GM18858 (cell line): ENCODE measurements around the gene BBC3.

ENCODE experiments used
- ATAC-seq: cut with Tn5 transposase; IDR thresholded peaks from one replicate; pipeline ENCODE4 v1.9.1; 2021; ENCODE audit not compliant: unreplicated experiment

The BBC3 gene

GRCh38 chr19:47200530-47200929, 30.5 kb downstream of the BBC3 start:
- ATAC-seq: no peak

DNA sequence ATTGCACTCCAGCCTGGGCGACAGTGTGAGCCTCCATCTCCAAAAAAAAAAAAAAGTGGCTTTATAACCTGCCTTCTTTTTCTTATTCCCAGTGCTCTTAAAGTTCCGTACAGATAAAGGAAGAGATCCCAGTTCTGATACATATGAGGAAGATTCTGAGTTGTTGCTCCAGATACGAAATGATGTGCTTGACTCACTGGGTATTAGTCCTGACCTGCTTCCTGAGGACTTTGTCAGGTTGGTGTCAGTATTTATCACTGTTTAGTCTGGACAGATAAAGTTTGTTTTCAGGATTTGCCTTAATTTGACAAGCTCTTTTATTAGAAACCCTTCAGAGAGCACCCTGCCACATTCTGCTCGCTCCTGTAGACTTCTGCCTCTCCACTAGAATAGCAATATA, 33.9 kb downstream of the BBC3 start:
- ATAC-seq: no peak

GRCh38 chr19:47195434-47195833, 35.6 kb downstream of the BBC3 start:
- no peak for ATAC-seq

- no peak for ATAC-seq
These were observed 40.8 kb downstream of the BBC3 start for GRCh38 chr19:47190167-47190727.

GRCh38 chr19:47188507-47189033, 42.4 kb downstream of the BBC3 start:
- no peak for ATAC-seq

GRCh38 chr19:47187797-47188196, 43.2 kb downstream of the BBC3 start:
- no peak for ATAC-seq

DNA sequence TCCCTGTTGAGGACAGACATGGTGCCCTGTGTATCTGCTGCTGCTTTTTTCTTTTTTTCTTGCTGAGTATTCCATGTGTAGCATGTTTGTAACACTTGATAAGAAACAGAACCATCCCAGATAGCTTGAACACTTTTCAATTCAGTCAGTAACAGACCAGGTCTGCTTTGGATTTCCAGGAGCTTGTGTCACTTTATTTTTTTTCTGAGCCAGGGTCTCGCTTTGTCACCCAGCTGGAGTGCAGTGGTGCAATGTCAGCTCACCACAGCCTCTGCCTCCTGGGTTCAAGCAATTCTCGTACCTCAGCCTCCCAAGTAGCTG, 43.7 kb downstream of the BBC3 start:
- no peak for ATAC-seq

DNA sequence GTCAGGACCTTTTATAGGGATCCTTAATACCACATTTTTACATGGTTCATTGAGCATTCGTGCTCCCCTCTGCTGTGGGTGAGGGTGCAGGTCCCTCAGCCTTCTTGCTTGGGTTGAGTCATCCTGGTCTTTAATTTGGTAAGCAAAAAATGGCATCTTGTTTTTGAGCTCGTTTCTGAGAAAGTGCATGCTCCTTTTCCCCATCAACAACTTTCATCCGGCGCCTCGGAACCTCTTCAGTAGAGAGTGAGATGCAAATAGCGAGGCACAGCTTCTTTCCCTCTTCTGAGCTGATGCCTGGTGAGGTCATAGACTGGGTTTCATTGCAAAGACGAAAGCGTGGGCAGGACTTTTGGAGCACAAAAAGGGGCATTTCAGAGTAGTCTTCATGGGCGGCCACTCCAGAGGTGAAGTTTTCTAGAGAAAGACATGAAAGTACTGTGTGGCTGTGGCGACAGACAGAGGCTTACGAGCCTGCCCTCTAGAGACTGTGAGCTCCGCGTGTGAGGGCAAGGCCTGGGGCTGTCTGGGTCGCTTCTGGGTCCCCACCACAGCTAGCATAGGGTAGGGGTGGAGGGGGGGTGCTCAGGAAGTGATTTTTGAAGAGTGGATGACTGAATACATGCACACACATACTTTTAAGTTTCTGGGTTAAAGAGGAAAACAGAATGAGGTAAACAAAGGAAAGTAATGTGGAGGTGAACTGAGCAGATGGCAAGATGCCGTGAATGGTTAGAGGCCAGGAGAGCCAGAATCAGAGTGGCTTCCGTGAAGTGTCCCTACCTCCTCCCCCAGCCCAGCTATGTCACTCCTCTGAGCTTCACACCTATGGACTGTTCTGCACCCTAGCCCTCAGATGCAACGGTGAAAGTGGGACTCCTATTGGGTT, 44.3 kb downstream of the BBC3 start:
- ATAC-seq: peak; percentile 78

DNA sequence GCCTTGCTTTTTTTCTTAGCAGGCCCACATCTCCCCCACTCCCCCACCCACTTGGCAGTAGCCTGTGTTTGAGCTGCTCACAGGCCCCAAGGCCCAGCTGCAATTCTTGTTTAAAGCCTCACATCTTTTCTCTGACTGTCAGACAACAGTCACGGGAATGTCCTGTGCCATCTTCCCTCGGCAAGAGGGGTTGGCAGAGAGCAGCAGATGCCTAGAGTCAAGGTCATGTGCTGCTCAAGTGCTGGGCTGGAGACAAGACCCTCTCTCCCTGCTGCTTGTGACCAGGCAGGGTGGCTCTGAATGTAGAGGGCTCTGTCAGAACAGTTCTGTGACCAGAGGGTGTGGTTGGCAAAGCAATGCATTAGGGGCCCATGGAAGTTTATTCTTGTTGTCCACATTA, 47.4 kb downstream of the BBC3 start:
- ATAC-seq: no peak

GRCh38 chr19:47179653-47180310, 51.2 kb downstream of the BBC3 start:
- no peak for ATAC-seq

DNA sequence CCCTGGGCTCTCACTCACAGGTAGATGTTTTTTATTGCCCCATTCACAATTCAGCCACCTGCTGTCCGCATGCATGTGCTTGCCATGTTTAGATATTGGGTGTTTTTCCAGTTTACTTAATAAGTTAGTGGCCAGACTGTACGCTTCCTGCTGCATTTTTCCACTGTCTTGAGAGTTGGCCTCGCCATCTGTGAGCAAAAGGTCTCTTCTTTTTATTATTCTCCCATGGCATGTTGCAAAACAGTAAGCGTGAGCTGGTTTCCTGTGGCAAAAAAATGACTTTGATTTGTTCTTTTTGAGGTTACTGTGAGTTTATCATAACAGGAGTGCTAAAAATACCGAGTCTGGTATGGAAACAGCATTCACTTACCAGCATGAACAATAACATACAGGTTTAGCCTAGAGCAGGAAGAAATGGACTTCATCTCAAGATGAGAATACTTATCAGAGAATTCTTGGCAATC, 54.3 kb downstream of the BBC3 start:
- ATAC-seq: no peak

- no peak for ATAC-seq
These were observed 54.9 kb downstream of the BBC3 start for GRCh38 chr19:47176071-47176626.

- ATAC-seq: no peak
These were observed 58.1 kb downstream of the BBC3 start for GRCh38 chr19:47172666-47173455.
